Mucosa of gallbladder (tissue), 1 donor: ENCODE data around the gene MLX. TPM values are rescaled to one million over a fixed set of nuclear protein-coding genes. Genes with fewer than 3 reads are reported as not detected.

ENCODE experiments used
- DNase-seq: peaks from one replicate; pipeline ENCODE4 v3.0.0-alpha.2; 2020; ENCODE audit warnings: low spot score
- total RNA-seq: library from RNA; stranded (reverse); gene quantifications from one replicate; pipeline ENCODE4 v1.2.1, GENCODE V29; 2021
- donor health status: DM: no; HTN: no; CAD: no.

MLX gene
- total RNA-seq, result 54.0 TPM

GRCh38 chr17:42566883-42567573, at the start of gene MLX:
Gene MLX (plus strand): TSS chr17:42567100. CDS start chr17:42567125, 25 bp downstream.
- peak; percentile 95 for DNase-seq

GRCh38 chr17:42517516-42517915, 49.4 kb upstream of the MLX start:
- peak; percentile 92 for DNase-seq

- DNase-seq, result peak; percentile 86
Measured at GRCh38 chr17:42518046-42518754, 48.7 kb upstream of the MLX start.

- peak; percentile 81 for DNase-seq
Measured at GRCh38 chr17:42518755-42519545, 48.0 kb upstream of the MLX start.

- peak; percentile 90 for DNase-seq
Measured at GRCh38 chr17:42519546-42520491, 47.1 kb upstream of the MLX start.

GRCh38 chr17:42520540-42520951, 46.4 kb upstream of the MLX start:
- no peak for DNase-seq

- no peak for DNase-seq
Measured at GRCh38 chr17:42521036-42521435, 45.9 kb upstream of the MLX start.

- no peak for DNase-seq
Measured at GRCh38 chr17:42521666-42522262, 45.1 kb upstream of the MLX start.

- no peak for DNase-seq
Measured at GRCh38 chr17:42522263-42522790, 44.6 kb upstream of the MLX start.

- no peak for DNase-seq
Measured at GRCh38 chr17:42522798-42523278, 44.1 kb upstream of the MLX start.

GRCh38 chr17:42525221-42525620, 41.7 kb upstream of the MLX start:
- DNase-seq, result no peak

- no peak for DNase-seq
Measured at GRCh38 chr17:42526031-42526444, 40.9 kb upstream of the MLX start.

- no peak for DNase-seq
Measured at GRCh38 chr17:42527932-42528331, 39.0 kb upstream of the MLX start.

GRCh38 chr17:42529061-42529460, 37.8 kb upstream of the MLX start:
- no peak for DNase-seq

GRCh38 chr17:42530952-42531454, 35.9 kb upstream of the MLX start:
- DNase-seq, result no peak

- peak; percentile 61 for DNase-seq
Measured at GRCh38 chr17:42531455-42532354, 35.2 kb upstream of the MLX start.

- no peak for DNase-seq
Measured at GRCh38 chr17:42535155-42536047, 31.5 kb upstream of the MLX start.

- peak; percentile 97 for DNase-seq
Measured at GRCh38 chr17:42536048-42536371, 30.9 kb upstream of the MLX start, which contains the start of gene NAGLU. Gene NAGLU (plus strand): TSS chr17:42536241. CDS start chr17:42536273, 32 bp downstream.
